ENCODE measurements around the gene RNF186. TPM values are rescaled to one million over a fixed set of nuclear protein-coding genes. Genes with fewer than 3 reads are reported as not detected.

Gene RNF186
- polyA plus RNA-seq, 1 donor (not counting 4 experiments of a cell fraction or from before 2014, with no cell fraction given), result not detected

GRCh38 chr1:19846338-19846737 lies 31.3 kb upstream of the RNF186 start:
- Histone ChIP-seq H3K9me3 (ENCODE audit: control insufficient read depth, low read depth, low read length) (no peaks in the 10 kb centered on the region), H2AFZ (ENCODE audit: control insufficient read depth, low read length) (no peak overlapping the region), H4K20me1 (ENCODE audit: control insufficient read depth, extremely low read depth, insufficient read depth, low read length) (no peaks in the 10 kb centered on the region), H3K4me1 (ENCODE audit: control insufficient read depth, extremely low read depth, insufficient read depth, low read length) (no peaks in the 10 kb centered on the region), H3K36me3 (ENCODE audit: control insufficient read depth in 2 of 2, extremely low read depth in 1 of 2, insufficient read depth in 2 of 2, low read length in 2 of 2) (no peaks in the 10 kb centered on the region), H3K27me3 (ENCODE audit: control insufficient read depth, extremely low read depth, insufficient read depth, low read length) (peaks cover 3% of the 10 kb centered on the region), H3K4me2 (ENCODE audit: control insufficient read depth, extremely low read depth, insufficient read depth, low read depth, low read length) (no peak overlapping the region), H3K79me2 (ENCODE audit: control insufficient read depth, insufficient read depth, low read length) (no peaks in the 10 kb centered on the region), H3K9ac (ENCODE audit: control insufficient read depth, extremely low read depth, insufficient read depth, low read length) (no peak overlapping the region), H3K4me3 (ENCODE audit: control insufficient read depth in 2 of 3, extremely low read depth in 1 of 3, insufficient read depth in 2 of 3, low read depth in 1 of 3, low read length in 3 of 3) (no peak overlapping the region), H3K9me1 (ENCODE audit: control insufficient read depth, extremely low read depth, insufficient read depth, low read length) (no peaks in the 10 kb centered on the region), H3K27ac (ENCODE audit: control insufficient read depth, insufficient read depth, low read length) (no peak overlapping the region)
- dilution Hi-C loops (cut with MboI; ENCODE audit: extremely low pct_ligation_motif_present, low sequenced_read_pairs), result no loop called here
- DNase-seq (ENCODE audit: low read depth, low spot score) (no peak), FAIRE-seq (no peak)
- TF ChIP-seq EZH2 (IDR thresholded peaks at IDR 0.05; ENCODE audit: low read length) (no peak), CTCF (optimal IDR thresholded peaks at IDR 0.05 in 1 of 3, IDR thresholded peaks at IDR 0.05 in 1 of 3, conservative IDR thresholded peaks at IDR 0.05 in 1 of 3; ENCODE audit: extremely low read depth in 1 of 3, insufficient read depth in 2 of 3, low read length in 3 of 3) (no peak)

GRCh38 chr1:19845555-19845954 lies 30.5 kb upstream of the RNF186 start:
- H3K4me1 ChIP-seq (ENCODE audit: control insufficient read depth, extremely low read depth, insufficient read depth, low read length), result no peaks in the 10 kb centered on the region
- no peak for DNase-seq (ENCODE audit: low read depth, low spot score)
- dilution Hi-C loops (cut with MboI; ENCODE audit: extremely low pct_ligation_motif_present, low sequenced_read_pairs), result no loop called here
- H3K4me3 ChIP-seq (ENCODE audit: control insufficient read depth in 2 of 3, extremely low read depth in 1 of 3, insufficient read depth in 2 of 3, low read depth in 1 of 3, low read length in 3 of 3), result no peak overlapping the region
- H3K27ac ChIP-seq (ENCODE audit: control insufficient read depth, insufficient read depth, low read length), result no peak overlapping the region
- no peaks in the 10 kb centered on the region for H3K9me3 ChIP-seq (ENCODE audit: control insufficient read depth, low read depth, low read length)
- no peaks in the 10 kb centered on the region for H3K9me1 ChIP-seq (ENCODE audit: control insufficient read depth, extremely low read depth, insufficient read depth, low read length)
- TF ChIP-seq EZH2 (IDR thresholded peaks at IDR 0.05; ENCODE audit: low read length) (no peak), CTCF (optimal IDR thresholded peaks at IDR 0.05 in 1 of 3, IDR thresholded peaks at IDR 0.05 in 1 of 3, conservative IDR thresholded peaks at IDR 0.05 in 1 of 3; ENCODE audit: extremely low read depth in 1 of 3, insufficient read depth in 2 of 3, low read length in 3 of 3) (no peak)
- H3K9ac ChIP-seq (ENCODE audit: control insufficient read depth, extremely low read depth, insufficient read depth, low read length), result no peak overlapping the region
- no peaks in the 10 kb centered on the region for H3K36me3 ChIP-seq (ENCODE audit: control insufficient read depth in 2 of 2, extremely low read depth in 1 of 2, insufficient read depth in 2 of 2, low read length in 2 of 2)
- peaks cover 3% of the 10 kb centered on the region for H3K27me3 ChIP-seq (ENCODE audit: control insufficient read depth, extremely low read depth, insufficient read depth, low read length)
- FAIRE-seq, result no peak
- no peaks in the 10 kb centered on the region for H3K79me2 ChIP-seq (ENCODE audit: control insufficient read depth, insufficient read depth, low read length)
- no peak overlapping the region for H3K4me2 ChIP-seq (ENCODE audit: control insufficient read depth, extremely low read depth, insufficient read depth, low read depth, low read length)
- no peak overlapping the region for H2AFZ ChIP-seq (ENCODE audit: control insufficient read depth, low read length)
- no peaks in the 10 kb centered on the region for H4K20me1 ChIP-seq (ENCODE audit: control insufficient read depth, extremely low read depth, insufficient read depth, low read length)
